HL-60/S4 treated with phorbol 12-myristate 13-acetate at 8.2 ng/mL for 4 days and 3 days (cell line): ENCODE results near the gene DCTN3.

Experiments
- in situ Hi-C: fragments of 300-500 bp; cut with MboI; formaldehyde crosslinking; loops from 2 replicates; pipeline ENCODE4 v1.15.0; 2022; ENCODE audit warnings: low sequenced_read_pairs

Gene DCTN3

GRCh38 chr9:34591917-34592866 is 28.1 kb downstream of the DCTN3 start:
- in situ Hi-C loops, result loop anchor here (10.0 kb wide), 1 partner anchor 147 kb away; no protein-coding TSS in a partner anchor

GRCh38 chr9:34591248-34591916 is 28.9 kb downstream of the DCTN3 start:
- in situ Hi-C loops, result loop anchor here (10.0 kb wide), 1 partner anchor 147 kb away; no protein-coding TSS in a partner anchor

GRCh38 chr9:34590381-34591247 is 29.7 kb downstream of the DCTN3 start:
- in situ Hi-C loops, result loop anchor here (10.0 kb wide), 1 partner anchor 146 kb away; no protein-coding TSS in a partner anchor

- in situ Hi-C loops, result loop anchor here (10.0 kb wide), 1 partner anchor 145 kb away; no protein-coding TSS in a partner anchor
Observed at GRCh38 chr9:34589636-34590380, 30.5 kb downstream of the DCTN3 start, which contains the start of gene CNTFR. Gene CNTFR, minus strand, starts transcription at chr9:34589724. Its CDS starts 20,743 bp downstream, at chr9:34568981.

DNA sequence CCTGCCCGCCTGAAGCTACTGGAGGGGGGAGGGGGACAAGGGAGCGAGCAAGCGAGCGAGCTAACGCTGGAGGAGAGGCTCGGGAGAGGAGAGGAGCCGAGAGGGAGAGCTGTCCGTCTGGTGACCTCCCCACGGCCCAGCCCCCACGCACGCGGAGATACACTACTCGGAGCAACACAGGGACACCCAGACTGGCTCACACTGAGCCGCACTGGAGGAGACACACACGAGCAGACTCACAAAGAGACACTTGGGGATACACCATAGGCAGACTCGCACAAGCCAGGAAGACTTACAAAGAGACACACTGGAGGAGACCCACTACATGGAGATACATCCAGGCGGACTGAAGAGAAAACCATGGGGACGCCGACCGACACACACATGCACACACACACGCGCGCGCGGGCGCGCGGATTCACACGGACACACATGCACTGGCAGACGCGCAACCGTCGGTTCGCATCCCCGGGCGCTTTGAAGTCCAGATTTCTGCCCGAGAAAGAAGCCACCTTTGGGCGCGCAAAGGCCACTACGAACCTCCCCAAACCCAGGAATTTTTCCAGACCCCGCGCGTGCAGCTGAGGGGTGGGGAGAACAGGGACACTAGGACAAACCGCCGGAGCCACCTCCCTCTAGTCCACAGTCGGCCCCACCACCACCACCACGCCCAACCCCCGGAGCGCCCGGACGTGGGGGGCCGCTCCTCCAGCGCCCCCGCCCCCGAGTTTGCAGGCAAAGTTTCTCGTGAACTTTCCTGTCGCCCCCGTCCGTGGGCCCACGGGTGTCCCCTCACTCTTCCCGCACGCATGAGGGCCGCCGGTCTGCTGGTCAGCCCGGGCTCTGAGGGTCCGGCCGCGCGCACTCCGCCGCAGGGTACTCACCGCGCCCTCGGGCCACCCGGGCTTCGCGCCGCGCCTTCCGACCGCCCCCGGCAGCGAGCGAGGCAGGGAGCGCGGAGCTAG is 31.3 kb downstream of the DCTN3 start:
- in situ Hi-C loops, result no loop called here

DNA sequence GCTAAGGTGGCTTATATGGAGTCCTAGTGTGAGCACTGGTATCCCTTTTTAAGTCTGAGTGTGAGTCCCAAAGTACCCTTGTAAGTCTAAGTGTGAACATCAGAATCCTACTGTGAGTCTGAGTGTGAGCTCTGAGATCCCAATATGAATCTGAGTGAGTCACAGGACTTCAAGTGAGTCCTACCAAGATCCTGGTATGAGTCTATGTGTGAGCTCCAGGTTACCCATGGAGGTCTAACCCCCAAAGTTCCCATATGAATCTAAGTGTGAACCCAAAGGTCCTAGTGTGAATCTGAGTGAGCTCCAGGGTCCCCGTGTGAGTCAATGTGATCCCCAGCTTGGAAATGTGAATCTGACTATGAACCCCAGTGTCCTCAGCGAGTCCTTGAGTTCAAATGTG is 33.0 kb downstream of the DCTN3 start:
- in situ Hi-C loops, result no loop called here

DNA sequence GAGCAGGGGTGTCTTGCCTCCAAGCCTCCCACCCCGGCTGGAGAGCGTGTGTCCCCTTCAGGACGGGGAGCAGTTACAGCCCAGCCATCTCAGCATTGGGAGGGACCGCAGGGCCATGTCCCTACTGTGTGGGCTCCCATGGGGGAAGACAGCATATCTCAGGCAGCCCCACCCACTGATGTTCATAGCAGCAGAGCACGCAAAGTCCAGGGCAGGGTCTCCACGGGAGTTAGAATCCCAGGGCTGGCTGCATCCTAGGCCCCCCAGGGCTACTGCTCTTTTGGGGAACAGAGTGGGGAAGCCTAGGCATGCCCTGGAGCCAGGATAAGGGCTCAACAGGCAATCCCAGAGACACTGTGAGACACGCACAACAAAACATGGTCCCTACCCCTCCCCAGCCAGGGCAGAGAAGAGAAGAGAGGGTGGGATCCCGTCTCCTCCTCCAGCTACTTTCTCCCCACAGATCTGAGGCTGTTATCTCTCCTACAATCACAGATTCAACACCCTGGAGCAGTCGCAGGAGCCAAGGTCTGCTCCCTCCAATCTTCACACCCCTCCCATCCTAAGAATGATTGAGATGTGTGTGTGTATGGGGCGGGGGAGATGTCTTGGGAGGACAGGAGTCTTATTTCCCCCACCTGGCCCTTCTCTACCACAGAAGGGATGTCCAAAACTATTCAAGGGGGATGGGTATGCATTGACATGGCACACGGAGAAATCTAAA is 34.2 kb downstream of the DCTN3 start:
- in situ Hi-C loops, result no loop called here

- in situ Hi-C loops, result no loop called here
Observed at GRCh38 chr9:34584970-34585369, 35.3 kb downstream of the DCTN3 start.

DNA sequence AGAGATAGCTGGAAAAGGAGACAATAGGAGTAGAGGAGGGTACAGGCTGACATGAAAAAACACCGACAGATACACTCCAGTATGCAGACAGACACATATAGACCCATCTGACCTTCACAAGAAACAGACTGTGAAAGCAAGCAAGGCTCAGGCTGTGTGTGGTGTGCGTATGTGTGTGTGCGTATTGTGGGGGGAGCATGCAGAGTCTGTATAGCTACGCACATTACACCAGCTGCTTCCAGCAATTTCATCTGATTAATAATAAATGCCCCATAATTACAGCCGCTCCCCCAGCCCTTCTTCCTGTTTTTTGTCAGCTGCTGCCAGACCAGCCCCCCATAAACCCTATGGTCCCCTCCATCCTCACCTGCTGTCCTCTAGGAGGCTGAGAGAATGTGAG is 37.5 kb downstream of the DCTN3 start:
- in situ Hi-C loops, result no loop called here

DNA sequence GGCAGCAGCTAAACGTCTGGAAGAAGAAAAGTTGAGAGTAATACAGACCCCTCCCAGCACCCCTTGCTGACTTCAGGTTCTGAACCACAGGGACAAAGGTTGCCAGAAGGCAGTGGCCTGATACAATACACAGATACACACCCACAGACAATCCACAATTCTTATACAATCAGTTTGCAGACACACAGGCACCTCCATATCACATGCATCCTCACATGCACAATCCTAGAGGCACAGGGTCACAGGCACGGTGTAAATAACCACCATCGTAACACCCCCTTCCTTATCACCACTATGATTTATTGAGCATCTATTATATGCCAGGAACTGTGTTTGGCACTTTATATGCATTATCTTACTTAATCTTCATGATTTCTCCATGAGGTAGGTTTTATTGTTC is 39.0 kb downstream of the DCTN3 start:
- in situ Hi-C loops, result no loop called here

DNA sequence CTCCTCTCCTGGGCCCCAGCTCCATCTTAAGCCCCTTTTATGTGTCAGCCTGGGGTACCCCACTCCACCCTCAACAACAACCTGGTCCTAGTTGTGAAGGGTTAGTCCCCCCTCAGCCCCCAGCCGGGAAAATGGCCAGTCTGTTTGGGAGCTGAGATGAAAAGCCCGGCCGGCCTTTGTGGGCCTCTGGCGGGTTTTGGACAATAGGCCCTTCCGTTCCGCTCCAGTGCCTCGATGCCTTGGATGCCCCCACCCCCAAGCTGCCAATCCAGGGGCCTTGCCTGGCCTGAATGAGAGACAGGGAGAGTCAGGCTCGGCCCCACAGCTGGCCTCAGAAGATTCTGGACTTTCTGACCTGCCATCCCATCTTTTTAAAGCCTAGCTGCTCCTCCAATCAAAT is 39.9 kb downstream of the DCTN3 start:
- in situ Hi-C loops, result no loop called here

GRCh38 chr9:34579808-34580163 is 40.5 kb downstream of the DCTN3 start:
- in situ Hi-C loops, result no loop called here

- in situ Hi-C loops, result no loop called here
Observed at GRCh38 chr9:34579104-34579807, 41.0 kb downstream of the DCTN3 start.

DNA sequence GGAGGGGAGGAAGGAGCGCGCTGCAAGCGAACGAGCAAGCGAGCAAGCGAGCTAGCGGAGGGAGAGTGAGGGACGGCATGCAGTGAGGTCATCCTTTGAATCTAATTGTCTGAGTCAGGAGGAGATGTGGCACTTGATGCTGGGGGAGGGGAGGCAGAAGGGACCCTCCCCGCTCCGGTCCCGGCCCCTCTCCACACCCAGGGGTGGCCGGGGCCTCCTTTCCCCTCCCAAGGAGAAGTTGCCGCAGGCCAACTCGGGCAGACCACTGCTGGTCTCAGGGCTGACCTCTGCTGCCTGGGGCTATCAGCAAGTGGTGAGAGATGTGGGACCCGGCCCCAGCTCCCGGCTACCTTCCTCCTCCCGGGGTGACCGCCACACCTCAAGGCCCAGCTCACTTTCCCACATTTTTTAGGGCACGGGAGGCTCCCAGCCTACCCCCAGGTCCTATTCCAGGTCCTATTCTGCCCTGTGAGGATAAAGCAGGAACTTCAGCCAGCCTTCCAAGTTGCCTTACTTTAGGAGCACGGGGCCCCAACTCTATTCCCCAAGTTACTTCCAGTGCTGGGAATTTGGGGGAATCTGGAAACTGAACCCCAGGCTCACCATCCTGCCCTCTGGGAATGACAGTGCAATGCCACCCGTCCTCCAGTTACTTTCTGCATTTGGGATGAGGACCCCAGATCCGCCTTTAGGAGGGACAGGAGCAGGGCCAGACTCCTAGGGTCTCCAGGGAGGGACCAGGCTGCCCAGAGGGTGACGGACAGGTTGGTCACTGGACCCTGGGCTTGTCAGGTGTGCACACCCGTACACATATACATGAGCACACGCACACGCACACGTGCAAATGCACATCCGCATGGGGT is 41.8 kb downstream of the DCTN3 start:
- in situ Hi-C loops, result no loop called here

- in situ Hi-C loops, result no loop called here
Observed at GRCh38 chr9:34577400-34578240, 42.7 kb downstream of the DCTN3 start.
